GM12872 (cell line): ENCODE measurements around the gene EVI5L.

Experiments
- CTCF ChIP-seq: IDR thresholded peaks from 3 replicates; pipeline ENCODE4 v1.5.1; 2011; ENCODE audit warnings: low read depth, mild to moderate bottlenecking, low read length, moderate library complexity; ENCODE audit not compliant: insufficient read depth

Gene EVI5L

GRCh38 chr19:7829561-7830271 is at the start of gene EVI5L:
EVI5L (plus strand) TSS chr19:7830218; CDS start chr19:7846543, 16,325 bp downstream.
- TF ChIP-seq CTCF, result no peak

GRCh38 chr19:7781157-7781556 is 48.9 kb upstream of the EVI5L start:
- no peak for TF ChIP-seq CTCF

- no peak for TF ChIP-seq CTCF
Measured at GRCh38 chr19:7783991-7784423, 46.0 kb upstream of the EVI5L start.

GRCh38 chr19:7784856-7785255 is 45.2 kb upstream of the EVI5L start:
- TF ChIP-seq CTCF, result no peak

GRCh38 chr19:7787141-7787540 is 42.9 kb upstream of the EVI5L start:
- TF ChIP-seq CTCF, result no peak

GRCh38 chr19:7787602-7788177 is 42.3 kb upstream of the EVI5L start:
- no peak for TF ChIP-seq CTCF

- no peak for TF ChIP-seq CTCF
Measured at GRCh38 chr19:7788178-7788932, 41.7 kb upstream of the EVI5L start.
